ENCODE measurements around the gene CCDC50.

DNA sequence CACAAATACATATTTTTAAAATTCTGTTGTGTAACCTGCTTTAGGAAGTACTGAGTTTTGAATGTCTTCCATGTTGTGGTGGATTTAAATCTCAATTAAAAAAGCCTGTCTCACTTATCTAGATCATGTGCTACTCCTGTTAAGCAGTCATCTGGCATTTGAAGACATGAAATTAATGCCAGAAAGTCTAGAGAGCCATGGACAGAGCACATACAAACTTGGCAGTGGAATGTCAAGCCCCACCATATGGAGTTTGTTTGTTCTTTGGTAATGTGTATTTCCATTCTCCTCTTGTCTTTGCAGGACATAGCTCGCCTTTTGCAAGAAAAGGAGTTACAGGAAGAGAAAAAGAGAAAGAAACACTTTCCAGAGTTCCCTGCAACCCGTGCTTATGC lies 40.4 kb downstream of the CCDC50 start:
- TF ChIP-seq EZH2 (IDR thresholded peaks at IDR 0.05; ENCODE audit: low read length, unreplicated experiment), result no peak
- TF ChIP-seq, protein P1, sequence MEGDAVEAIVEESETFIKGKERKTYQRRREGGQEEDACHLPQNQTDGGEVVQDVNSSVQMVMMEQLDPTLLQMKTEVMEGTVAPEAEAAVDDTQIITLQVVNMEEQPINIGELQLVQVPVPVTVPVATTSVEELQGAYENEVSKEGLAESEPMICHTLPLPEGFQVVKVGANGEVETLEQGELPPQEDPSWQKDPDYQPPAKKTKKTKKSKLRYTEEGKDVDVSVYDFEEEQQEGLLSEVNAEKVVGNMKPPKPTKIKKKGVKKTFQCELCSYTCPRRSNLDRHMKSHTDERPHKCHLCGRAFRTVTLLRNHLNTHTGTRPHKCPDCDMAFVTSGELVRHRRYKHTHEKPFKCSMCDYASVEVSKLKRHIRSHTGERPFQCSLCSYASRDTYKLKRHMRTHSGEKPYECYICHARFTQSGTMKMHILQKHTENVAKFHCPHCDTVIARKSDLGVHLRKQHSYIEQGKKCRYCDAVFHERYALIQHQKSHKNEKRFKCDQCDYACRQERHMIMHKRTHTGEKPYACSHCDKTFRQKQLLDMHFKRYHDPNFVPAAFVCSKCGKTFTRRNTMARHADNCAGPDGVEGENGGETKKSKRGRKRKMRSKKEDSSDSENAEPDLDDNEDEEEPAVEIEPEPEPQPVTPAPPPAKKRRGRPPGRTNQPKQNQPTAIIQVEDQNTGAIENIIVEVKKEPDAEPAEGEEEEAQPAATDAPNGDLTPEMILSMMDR (conservative IDR thresholded peaks at IDR 0.05; ENCODE audit: low read depth, low read length), result no peak
- no peak for TF ChIP-seq EZH2phosphoT487 (IDR thresholded peaks at IDR 0.05; ENCODE audit: borderline replicate concordance, low read length)
